AG08395 (cell line): ENCODE measurements around the gene SPTBN5.
"Not testable (repeated sequence)": the region's sequence is repeated elsewhere in the genome, so short reads cannot be mapped to it uniquely, and the experiment has no call there.

ENCODE experiments used
- DNase-seq: peaks from one replicate; pipeline ENCODE4 v3.0.0; 2012; ENCODE audit warnings: mixed read lengths, low spot score

Gene SPTBN5

DNA sequence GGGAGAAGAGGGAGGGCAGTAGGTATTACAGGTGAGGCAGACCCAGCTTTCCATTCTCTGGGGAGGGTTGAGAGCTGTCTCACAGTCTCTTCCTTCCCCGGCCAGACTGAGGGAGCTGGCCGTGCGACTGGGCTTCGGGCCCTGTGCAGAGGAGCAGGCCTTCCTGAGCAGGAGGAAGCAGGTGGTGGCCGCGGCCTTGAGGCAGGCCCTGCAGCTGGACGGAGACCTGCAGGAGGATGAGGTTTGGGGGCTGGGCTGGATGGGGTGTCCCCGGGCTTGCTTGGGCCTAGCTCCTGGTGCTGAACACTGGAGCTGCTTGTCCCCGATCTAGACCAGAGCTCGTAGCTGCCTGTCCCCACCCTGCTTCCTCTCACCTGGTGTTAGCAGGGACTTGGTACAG is 50.3 kb downstream of the SPTBN5 start:
- DNase-seq, result no peak

DNA sequence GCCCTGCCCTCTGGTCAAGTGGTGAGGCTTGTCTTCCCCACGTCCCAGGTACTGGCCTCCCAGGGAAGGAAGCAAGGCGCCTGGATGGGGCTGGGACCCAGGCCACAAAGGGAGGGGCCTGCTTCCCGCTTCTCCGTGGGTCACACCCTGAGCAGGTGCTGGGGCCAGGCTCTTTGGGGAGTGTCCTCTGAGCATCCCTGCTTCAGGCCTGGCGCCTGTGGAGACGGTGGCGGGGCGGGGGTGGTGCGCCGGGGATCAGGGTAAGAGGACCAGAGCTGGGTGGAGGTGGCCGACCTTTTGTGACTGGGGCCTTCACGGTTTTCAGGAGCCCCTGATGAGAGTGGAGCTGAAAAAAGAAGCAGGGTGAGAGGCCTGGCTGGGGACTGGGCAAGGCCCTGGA is 51.6 kb downstream of the SPTBN5 start:
- no peak for DNase-seq

DNA sequence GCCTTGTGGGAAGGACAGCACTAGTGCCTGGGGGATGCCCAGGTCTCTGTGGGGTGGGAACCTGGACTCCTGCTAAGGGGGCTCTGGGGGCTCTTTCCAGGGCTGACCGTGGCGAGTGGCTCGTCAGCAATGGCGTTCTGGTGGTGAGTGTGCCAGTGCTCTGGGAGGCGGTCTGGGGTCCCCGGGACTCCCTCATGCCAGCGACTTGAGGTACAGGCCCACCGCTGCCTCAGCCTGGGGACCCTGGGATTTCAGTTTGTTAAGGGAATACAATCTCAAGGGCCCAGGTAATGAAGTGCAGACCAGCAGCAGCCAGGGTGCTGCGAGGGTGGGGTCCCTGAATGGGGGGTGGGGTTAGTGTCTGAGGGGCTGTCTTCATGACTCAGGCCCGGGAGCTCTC is 52.7 kb downstream of the SPTBN5 start:
- no peak for DNase-seq

DNA sequence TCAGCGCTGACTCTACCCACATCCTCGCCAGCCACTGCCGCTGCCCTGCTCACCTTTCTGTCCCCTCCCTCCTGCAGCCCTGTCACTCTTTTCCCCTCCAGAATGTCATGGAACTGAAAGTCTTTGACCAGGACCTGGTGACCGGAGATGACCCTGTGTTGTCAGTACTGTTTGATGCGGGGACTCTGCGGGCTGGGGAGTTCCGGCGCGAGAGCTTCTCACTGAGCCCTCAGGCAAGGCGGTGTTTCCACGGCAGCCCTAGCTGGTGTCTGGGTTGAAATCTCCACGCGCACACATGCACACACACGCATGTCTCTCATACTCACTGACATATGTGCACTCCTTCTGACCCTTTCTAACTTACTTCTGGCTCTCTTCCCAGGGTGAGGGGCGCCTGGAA is 53.2 kb downstream of the SPTBN5 start:
- no peak for DNase-seq

DNA sequence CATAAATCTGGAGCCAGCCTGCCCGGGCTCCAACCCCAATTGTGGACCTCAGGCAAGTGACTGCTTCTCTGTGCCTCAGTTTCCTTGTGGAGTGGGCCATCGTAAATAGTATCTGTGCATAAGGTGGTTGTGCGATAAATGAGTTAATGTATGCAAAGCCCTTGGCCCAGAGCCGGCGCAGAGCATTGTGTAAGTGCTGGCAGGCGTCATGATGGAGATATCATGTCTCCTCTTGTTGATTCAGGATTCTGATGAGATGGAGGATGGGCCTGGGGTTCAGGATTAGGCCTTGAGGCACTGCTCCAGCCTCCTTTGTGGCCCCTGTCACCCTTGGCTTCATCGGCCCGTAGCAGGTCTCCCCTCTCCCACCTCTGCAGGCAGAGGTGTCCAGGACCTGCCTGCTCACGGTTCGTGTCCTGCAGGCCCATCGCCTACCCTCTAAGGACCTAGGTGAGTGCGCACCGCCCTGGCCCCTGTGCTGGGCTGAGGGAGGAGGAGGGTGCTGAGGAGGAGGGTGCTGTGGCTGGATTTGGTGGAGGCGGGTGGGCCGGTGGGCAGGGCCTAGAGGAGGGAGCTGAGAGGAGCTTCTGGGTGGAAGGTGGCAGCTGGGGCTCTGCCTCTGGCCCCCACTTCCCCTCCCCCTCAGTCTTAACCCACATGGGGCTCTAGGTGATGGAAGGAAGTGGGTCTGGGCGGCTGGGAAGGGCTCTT is 53.9 kb downstream of the SPTBN5 start:
- no peak for DNase-seq

DNA sequence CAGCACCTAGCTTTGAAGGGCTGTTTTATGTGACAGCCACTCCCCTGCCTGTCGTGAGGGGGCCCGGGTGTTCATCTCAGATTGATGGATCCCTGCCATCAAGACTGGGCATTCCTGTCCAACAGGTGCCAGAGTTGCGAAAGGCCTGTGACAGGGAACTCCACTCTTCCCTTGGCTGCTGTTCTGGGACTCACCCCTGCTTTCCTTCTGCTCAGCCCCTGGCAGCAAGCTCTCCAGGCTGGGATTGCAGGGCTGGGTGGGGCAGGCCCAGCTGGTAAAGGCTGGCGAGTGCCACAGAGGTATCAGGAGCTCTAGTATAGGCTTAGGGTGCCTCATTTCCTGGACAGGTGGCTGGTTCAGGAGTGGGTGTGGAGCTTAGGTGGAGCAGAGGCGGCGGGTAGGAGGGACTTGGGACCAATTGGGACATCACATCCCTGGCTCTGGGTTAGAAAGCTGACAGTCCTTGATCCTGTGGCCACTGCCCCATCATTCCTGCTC is 55.4 kb downstream of the SPTBN5 start, which contains the start of gene PLA2G4B:
TSS of gene PLA2G4B (plus strand) at position 448 of the 498 bp plus-strand sequence. CDS start 67 bp downstream, outside the sequence.
- DNase-seq, result no peak

DNA sequence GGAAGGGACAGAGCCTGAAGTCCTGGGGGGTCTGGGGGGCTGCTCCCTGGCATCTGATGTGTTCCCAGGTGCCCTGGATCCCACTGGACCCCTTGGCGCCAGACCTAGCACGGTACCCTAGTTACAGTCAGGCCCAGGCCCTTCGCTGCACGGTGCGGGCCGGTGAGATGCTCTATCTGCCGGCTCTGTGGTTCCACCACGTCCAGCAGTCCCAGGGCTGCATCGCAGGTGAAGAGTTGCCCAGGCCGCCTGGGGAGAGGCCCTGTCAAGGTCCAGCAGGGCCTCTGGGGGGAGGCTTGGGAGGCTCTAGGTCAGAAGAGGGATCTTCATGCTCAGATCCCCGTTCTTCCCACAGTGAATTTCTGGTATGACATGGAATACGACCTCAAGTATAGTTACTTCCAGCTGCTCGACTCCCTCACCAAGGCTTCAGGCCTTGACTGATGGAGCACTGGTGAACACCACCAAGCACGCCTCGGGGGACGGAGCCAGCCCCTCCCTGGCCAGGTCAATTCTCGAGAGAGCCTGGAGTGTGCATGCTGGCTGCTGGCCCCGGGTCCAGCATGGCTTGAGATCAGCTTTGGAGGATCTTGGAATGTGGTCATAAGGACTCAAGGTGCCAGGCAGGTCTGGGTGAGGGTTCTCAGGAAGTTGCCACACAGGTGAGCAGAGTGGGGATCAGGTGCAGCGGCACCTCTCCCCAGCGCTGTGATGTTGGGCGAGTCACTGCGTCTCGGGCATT is 57.0 kb downstream of the SPTBN5 start:
- no peak for DNase-seq

DNA sequence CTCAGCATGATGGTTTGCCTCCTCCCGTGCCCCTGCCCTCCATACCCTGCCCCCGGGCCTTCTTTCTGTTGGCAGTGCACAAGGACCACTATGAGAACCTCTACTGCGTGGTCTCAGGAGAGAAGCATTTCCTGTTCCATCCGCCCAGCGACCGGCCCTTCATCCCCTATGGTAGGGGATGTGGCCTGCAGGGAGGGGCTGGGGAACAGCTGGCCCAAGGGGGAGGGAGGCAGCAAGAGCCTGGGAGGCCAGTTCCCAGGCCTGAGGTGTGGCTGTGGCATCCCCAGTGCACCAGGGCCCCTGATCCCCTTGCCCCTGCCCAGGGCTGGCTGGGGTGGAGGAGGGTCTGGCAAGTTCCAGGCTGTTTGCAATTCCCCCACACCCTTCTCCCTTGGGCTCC is 57.8 kb downstream of the SPTBN5 start:
- DNase-seq, result no peak

DNA sequence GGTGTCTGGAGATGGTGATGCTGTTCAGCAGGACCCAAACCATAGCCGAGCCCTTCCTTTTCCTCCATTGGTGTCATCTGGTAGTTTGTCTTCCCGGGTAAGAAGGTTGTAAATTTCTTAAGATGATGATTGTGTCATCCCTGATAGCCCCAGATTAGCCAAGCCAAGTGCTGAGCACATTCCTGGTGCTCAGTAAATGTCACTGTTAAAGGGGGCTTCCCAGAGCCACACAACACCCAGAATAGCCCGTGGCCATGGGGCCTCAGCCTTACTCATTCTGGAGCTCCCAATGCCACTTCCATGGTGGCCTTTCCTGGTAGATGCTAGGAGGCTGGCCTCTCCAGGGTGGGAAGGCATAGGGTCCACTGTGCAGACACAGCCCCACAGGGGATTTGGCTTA is 59.8 kb downstream of the SPTBN5 start:
- DNase-seq, result no peak

DNA sequence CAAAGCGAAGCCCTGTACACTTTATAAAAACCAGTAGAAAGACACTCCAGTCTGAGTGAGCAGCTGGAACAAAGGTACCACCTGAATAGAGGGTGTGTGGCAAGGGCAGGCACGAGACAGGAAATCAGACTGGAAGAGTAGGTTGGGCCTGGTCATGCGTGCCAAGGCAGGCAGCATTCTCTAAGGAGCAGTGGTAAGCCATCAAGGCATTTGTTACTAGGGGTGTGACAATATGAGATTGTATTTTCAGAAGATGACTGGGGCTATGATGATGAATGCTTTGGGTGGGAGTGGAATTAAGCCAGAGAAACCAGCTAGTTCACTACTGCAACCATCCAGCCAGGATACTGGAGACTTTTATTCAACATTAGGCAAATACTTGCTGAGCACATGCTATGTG is 61.0 kb downstream of the SPTBN5 start:
- no peak for DNase-seq

DNA sequence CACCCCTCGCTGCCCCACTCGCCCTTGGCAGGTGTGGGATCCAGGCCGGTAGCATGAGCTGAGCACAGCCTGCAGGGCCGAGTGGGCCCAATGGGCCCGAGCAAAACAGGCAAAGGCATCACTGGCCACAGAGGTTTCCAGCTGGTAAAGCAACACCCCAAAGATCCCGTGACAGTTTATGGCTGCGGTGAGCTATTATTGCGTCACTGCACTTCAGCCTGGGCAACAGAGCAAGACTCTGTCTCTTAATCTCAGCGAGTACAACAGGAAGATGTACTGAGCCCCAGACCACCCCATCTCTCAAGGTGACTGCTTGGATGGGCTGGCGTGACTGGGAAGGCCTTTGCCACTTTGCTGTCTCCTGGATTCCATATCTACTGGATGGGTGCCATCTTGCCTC is 61.6 kb downstream of the SPTBN5 start:
- no peak for DNase-seq

DNA sequence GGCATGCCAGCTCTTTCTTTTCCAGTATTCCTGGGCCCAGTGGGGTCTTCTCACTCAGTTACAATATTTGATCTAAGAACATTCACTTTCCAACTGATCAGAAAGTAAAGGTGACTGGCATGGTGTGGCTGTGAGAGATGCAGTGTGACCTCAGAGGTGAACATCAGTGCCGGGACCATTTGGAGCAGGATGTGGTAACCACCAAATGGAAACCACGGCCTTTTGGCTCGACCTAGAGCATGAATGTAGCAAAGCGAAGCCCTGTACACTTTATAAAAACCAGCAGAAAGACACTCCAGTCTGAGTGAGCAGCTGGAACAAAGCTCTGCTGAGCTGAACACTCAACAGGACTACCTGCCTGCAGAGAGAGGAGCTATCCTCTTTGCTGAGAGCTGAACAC is 62.6 kb downstream of the SPTBN5 start:
- not testable (repeated sequence) for DNase-seq

DNA sequence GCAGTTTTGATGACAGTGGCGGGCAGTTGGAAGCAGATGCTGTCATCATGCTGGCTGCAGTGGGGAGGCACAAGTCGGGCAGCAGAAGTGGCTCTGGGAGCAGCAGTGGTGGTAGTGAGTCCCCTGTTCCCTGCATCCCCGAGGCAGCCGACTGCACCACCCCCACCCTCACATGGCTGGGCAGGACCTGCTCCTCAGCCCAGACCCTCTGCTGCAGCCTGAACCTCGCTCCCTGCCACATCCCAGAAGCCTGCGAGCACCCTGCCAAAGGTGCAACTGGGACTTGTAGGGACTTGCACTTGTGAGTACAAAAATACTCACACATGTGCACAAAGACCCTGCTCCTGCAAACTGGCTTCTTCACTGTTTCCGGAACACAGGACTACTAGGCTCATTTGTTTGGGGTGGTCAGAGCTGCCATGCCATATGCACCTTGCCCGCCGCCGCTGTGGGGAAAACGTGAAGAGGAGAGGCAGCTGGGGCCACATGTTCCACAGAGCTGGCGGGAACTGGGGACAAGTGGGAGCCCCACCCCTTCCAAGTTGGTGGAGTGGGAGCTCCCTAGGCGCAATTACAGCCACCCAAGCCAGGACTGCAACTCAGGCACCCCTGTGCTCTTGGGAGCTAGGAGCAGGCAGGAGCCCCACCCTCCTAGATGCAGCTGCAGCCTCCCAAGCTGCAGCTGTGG is 63.8 kb downstream of the SPTBN5 start:
- no peak for DNase-seq

DNA sequence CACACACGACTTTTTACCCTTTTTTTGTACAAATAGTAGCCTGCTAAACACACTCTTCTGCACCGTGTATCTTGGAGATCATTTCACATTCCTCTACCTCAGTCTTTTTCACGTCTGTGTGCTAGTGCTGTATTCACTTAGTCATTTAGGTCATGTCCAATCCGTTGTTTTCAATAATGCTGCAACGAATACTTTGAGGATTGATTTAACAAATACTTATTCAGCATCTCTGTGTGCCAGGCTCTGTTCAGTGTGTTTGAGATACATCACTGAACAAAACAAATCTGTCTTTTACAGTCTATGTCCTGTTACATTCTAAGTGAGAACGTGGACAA is 65.1 kb downstream of the SPTBN5 start:
- DNase-seq, result no peak

DNA sequence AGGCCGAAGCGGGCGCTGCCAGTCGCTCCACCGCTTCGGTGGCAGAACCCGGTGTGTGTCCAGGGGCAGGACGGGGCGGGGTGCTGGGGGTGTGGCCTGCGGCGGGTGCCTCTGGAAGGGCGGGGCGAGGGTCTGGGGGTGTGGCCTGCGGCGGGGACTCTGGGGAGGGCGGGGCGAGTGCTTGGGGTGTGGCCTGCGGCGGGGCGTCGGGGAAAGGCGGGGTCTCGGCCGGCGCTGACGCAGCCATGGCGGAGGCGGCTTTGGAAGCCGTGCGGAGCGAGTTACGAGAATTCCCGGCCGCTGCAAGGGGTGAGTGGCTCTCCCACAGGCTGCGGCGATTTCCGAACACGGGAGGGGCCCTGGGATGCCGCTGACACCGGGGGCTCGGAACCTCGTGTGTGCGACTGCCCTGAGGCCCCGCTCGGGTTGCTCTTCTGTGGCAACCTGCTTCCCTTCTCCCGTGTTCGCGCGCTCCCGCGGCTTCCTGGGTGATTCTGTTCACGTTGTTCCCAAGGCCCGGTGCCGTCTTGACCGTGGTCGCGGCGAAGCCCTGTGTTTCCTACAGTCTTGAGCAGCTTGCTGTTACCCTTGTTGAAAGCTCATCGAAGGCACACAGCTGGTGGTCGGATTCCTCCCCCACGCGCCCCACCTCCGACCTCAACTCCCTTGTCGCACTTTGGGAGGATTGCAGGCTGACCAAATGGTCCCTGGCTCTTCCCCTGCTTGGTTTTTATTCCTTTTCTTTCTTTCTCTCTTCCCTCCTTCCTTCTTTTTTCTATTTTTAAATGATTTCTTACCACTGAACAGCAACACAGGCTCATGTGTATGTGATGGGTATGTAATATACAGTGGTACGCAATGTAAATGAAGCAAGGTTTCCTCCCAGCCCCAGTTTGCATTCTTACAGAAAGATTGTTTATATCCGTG is 65.7 kb downstream of the SPTBN5 start, which contains the start of gene JMJD7:
TSS of gene JMJD7 (plus strand) at position 213 of the 927 bp plus-strand sequence. CDS start at position 246, 33 bp downstream.
- DNase-seq, result peak; percentile 99

DNA sequence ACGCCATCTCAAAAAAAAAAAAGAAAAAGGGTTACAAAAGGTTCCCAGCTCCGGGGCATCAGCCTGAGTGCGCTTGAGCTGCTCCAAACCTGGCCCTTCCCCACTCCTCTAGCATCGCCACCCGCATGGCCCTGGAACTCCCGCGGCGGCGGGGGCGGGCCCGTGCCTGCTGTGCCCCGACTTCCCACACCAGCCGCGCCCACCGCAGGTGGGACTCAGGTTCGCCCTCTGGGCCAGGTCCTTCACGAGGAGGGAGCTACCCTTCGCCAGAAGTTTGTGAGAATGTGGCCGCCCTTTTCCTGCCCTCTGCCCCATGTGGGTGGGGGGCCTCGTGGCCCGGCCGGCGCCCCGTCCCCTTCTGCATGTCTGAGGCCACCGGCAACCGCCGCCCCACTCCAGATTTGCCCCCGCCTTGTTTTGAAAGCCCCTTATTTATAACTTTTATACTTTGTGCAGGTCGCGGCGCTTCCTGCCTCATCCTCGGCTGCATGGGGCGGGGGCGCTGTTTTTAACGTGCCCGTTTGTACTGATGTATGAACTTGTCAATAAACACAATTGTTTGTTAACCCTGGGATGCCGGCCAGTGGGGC is 66.5 kb downstream of the SPTBN5 start:
- DNase-seq, result no peak

DNA sequence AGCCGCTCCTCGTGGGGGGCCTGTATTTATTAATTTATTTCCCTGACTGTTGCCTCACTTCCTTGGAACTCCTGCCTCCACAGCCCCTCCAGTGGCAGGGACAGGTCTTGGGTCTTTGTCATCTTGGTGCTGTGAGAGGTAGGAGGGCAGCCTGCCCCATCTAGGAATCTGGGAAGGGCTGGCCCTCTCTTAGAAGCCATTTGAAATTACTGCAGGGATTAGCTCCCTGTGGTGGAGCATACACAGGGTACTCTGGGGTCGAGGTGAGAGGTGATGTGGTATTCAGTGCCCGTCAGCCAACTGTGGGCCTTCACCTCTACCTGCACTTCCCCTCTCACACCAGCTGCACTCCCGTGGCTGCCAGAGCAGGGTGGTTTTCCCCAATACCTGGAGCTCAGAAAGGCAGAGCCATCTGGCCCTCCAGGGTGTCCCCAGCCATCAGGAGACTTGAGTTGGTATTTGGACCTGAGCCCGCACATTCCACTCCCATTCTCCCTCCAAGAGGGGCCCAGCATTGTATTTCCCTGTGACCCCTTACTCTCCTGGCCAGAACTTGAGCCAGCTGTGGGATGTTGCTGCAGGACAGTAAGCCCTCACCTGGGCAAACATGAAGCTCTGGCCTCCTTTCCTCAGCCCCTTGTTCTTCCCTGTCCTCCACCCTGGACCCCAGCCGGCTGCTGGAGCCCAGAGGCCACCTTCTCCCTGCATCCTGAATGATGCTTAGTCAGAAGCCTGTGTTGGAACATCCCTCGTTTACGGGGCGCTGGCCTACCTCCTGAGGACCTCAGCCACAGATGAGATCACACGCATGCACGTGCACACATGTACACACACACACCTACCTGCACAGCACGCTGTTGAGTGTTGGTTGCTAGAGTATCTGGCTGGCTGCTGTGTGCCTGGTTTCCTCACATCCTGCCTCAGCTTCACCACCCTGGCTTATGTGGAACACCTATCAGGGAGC is 68.0 kb downstream of the SPTBN5 start:
- no peak for DNase-seq

DNA sequence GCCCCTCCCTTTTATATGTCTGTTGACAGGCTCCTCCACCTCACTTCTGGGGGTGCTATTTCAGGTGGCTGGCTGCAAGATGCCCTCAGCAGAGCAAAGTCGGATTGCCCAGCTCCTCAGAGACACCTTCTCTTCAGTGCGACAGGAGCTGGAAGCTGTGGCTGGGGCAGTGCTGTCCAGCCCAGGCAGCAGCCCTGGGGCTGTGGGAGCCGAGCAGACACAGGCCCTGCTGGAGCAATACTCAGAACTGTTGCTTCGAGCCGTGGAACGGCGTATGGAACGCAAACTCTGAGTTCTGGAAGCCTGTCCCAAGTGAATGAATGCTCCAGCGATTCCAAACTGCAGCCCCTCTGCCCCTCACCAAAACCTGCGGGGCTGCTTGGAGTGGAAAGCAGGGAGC is 68.7 kb downstream of the SPTBN5 start:
- no peak for DNase-seq

DNA sequence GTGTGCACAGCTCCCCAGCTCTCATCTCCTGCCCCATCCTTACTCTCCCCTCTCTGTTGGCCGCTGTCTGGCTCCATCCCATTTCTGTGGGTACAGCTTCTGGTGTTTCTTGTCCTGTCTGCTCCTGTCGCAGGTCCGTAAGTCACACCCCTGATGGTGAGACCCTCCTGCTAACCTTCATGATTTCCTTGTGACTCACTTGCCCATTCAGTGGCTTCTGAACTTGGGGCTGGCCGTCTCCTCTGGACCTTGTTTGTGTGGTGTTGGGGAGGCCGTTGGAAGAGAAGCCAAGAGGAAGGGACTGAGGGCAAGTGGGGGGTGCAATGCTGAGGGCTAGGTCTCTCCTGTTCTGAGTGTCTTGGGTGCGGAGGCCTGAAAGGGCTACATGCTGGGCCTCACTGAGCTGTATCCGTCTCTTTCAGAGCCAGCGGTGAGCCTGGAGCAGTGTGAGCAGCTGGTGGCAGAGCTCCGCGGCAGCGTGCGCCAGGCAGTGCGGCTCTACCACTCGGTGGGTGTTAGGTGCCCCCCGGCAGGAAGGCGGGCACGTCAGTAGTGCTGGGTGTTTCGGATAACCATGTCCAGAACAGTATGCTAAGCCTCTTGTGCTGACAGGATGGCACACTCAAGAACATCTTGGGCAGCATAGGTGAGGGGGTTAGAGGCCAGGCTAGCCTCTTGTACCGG is 69.6 kb downstream of the SPTBN5 start:
- no peak for DNase-seq

DNA sequence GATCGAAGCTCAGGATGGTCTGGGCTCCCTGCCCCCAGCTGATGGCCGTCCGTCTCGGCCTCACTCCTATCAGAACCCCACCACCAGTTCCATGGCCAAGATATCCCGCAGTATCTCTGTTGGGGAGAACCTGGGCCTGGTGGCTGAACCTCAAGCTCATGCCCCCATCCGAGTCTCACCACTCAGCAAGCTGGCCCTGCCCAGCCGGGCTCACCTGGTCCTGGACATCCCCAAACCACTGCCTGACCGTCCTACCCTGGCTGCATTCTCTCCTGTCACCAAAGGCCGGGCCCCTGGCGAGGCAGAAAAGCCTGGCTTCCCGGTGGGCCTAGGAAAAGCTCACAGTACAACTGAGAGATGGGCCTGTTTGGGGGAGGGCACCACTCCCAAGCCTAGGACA is 70.4 kb downstream of the SPTBN5 start:
- DNase-seq, result no peak
